ENCODE data around the gene SORCS3. TPM values are rescaled to one million over a fixed set of nuclear protein-coding genes. Genes with fewer than 3 reads are reported as not detected.

SORCS3 gene
- total RNA-seq, 1 experiment from 2014 or later, result 0.04 TPM

GRCh38 chr10:104941662-104942061 is 300.6 kb downstream of the SORCS3 start:
- Histone ChIP-seq H2BK120ac (ENCODE audit: low read depth, low read length, poor library complexity, severe bottlenecking) (no peak overlapping the region), H3K23me2 (ENCODE audit: insufficient read length, low read depth, low read length, poor library complexity, severe bottlenecking) (no peaks in the 10 kb centered on the region), H3K9ac (ENCODE audit: extremely low read depth, insufficient read length, low read length) (no peak overlapping the region), H3K27me3 (ENCODE audit: insufficient read depth, low read length) (no peaks in the 10 kb centered on the region), H3K14ac (ENCODE audit: insufficient read depth, low read length) (no peak overlapping the region), H3K18ac (ENCODE audit: insufficient read length, low read depth, low read length) (no peak overlapping the region), H2AK5ac (ENCODE audit: insufficient read length, low read length) (no peak overlapping the region), H4K5ac (ENCODE audit: insufficient read length, low read depth, low read length) (no peak overlapping the region), H2BK20ac (ENCODE audit: low read depth, low read length, poor library complexity, severe bottlenecking) (no peak overlapping the region), H3T11ph (ENCODE audit: low read length) (no peak overlapping the region), H3K9me3 (ENCODE audit: control insufficient read depth, low read depth, low read length) (no peaks in the 10 kb centered on the region), H2BK12ac (ENCODE audit: insufficient read length, low read depth, low read length) (no peak overlapping the region), H4K20me1 (ENCODE audit: control insufficient read depth, insufficient read depth, insufficient read length) (no peaks in the 10 kb centered on the region), H3K56ac (ENCODE audit: insufficient read length, low read depth, low read length) (no peak overlapping the region), H3K4me2 (ENCODE audit: insufficient read depth, insufficient read length, low read length) (no peak overlapping the region), H3K4ac (ENCODE audit: low read depth, low read length) (no peak overlapping the region), H4K8ac (replicated peaks; ENCODE audit: insufficient read length, low read depth, low read length) (no peak overlapping the region), H3K23ac (ENCODE audit: insufficient read length, low read depth, low read length) (no peak overlapping the region), H2BK15ac (ENCODE audit: low read depth, low read length) (no peak overlapping the region), H3K79me2 (ENCODE audit: insufficient read depth, low read length) (no peaks in the 10 kb centered on the region), H2BK5ac (ENCODE audit: insufficient read length, low read length) (no peak overlapping the region), H2AFZ (ENCODE audit: low read length) (no peak overlapping the region), H3K27ac (ENCODE audit: insufficient read length, low read depth, low read length) (no peak overlapping the region), H4K91ac (ENCODE audit: insufficient read length, low read depth, low read length) (no peak overlapping the region), H3K79me1 (ENCODE audit: insufficient read depth, low read depth, low read length, poor library complexity, severe bottlenecking) (no peaks in the 10 kb centered on the region), H3K4me1 (ENCODE audit: insufficient read depth, low read length) (no peaks in the 10 kb centered on the region)
- no peaks in the 10 kb centered on the region; a peak in 1 of 5 replicates for H3K9me3 Mint-ChIP-seq
- no peaks in the 10 kb centered on the region for H3K36me3 Mint-ChIP-seq (ENCODE audit: insufficient read depth in 1 of 3, low read depth in 3 of 3)
- 0 out of 4 replicates have a peak, but pooled peaks cover 0 to 6% of the 10 kb centered on the region in 2 experiments for H3K4me1 Mint-ChIP-seq
- no peak for DNase-seq
- H3K4me3 Mint-ChIP-seq, result no peak overlapping the region
- no peak; the same call in 2 of the 3 replicates for TF ChIP-seq CTCF (conservative IDR thresholded peaks at IDR 0.05)
- peaks cover 4% of the 10 kb centered on the region for H3K27me3 Mint-ChIP-seq (ENCODE audit: low read depth)
- H3K27ac Mint-ChIP-seq, result no peak overlapping the region

Data from H9 (cell line).